HK-2 (cell line): ENCODE measurements around the gene ANKRD11.
"Not testable (repeated sequence)": the region's sequence is repeated elsewhere in the genome, so short reads cannot be mapped to it uniquely, and the experiment has no call there.

Source experiments
- DNase-seq: peaks from one replicate; pipeline ENCODE4 v3.0.0-alpha.2; 2018; ENCODE audit not compliant: unreplicated experiment

ANKRD11 gene

GRCh38 chr16:89328412-89329400, 161.7 kb downstream of the ANKRD11 start:
- DNase-seq, result not testable (repeated sequence)

- DNase-seq, result no peak
Observed at GRCh38 chr16:89326721-89327120, 163.6 kb downstream of the ANKRD11 start.

- DNase-seq, result no peak
Observed at GRCh38 chr16:89325861-89326471, 164.4 kb downstream of the ANKRD11 start.

- DNase-seq, result no peak
Observed at GRCh38 chr16:89324056-89325010, 166.0 kb downstream of the ANKRD11 start.

- no peak for DNase-seq
Observed at GRCh38 chr16:89323120-89323960, 167.0 kb downstream of the ANKRD11 start.

GRCh38 chr16:89322321-89323119, 167.8 kb downstream of the ANKRD11 start:
- DNase-seq, result peak; percentile 54

GRCh38 chr16:89320782-89321501, 169.4 kb downstream of the ANKRD11 start:
- peak; percentile 76 for DNase-seq

- DNase-seq, result peak; percentile 77
Observed at GRCh38 chr16:89319886-89320781, 170.2 kb downstream of the ANKRD11 start.

GRCh38 chr16:89319631-89319885, 170.8 kb downstream of the ANKRD11 start:
- DNase-seq, result no peak

GRCh38 chr16:89318871-89319630, 171.3 kb downstream of the ANKRD11 start:
- no peak for DNase-seq

- DNase-seq, result no peak
Observed at GRCh38 chr16:89318430-89318758, 172.0 kb downstream of the ANKRD11 start.

GRCh38 chr16:89317729-89318429, 172.5 kb downstream of the ANKRD11 start:
- DNase-seq, result no peak

- DNase-seq, result no peak
Observed at GRCh38 chr16:89317101-89317671, 173.2 kb downstream of the ANKRD11 start.

- no peak for DNase-seq
Observed at GRCh38 chr16:89316701-89317100, 173.7 kb downstream of the ANKRD11 start.

GRCh38 chr16:89315791-89316581, 174.4 kb downstream of the ANKRD11 start:
- peak; percentile 77 for DNase-seq

- no peak for DNase-seq
Observed at GRCh38 chr16:89315271-89315670, 175.1 kb downstream of the ANKRD11 start.
